Endodermal cell (in vitro differentiated cells): Measurements from ENCODE around the gene TTLL10. TPM values are rescaled to one million over a fixed set of nuclear protein-coding genes. Genes with fewer than 3 reads are reported as not detected.

Experiments
- DNase-seq: peaks from one replicate; pipeline ENCODE4 v3.0.0-alpha.2; 2017
- H3K27ac ChIP-seq: 2 replicates; pipeline ENCODE4 v1.5.1; 2013; ENCODE audit warnings: mild to moderate bottlenecking, low read depth, low read length, moderate library complexity
- H3K27me3 ChIP-seq: 2 replicates; pipeline ENCODE4 v1.6.1; 2013; ENCODE audit warnings: mild to moderate bottlenecking, low read length, moderate library complexity; ENCODE audit not compliant: insufficient read depth, control insufficient read depth, poor library complexity, severe bottlenecking
- H3K36me3 ChIP-seq: 2 replicates; pipeline ENCODE4 v1.7.0; 2013; ENCODE audit warnings: mild to moderate bottlenecking, low read length, moderate library complexity; ENCODE audit not compliant: control insufficient read depth, insufficient read depth
- H3K4me1 ChIP-seq: one replicate; pipeline ENCODE4 v1.7.0; 2013; ENCODE audit warnings: low read length; ENCODE audit not compliant: control insufficient read depth, insufficient read depth
- H3K4me3 ChIP-seq: 2 replicates; pipeline ENCODE4 v1.5.1; 2013; ENCODE audit warnings: mild to moderate bottlenecking, low read length, moderate library complexity
- H3K9ac ChIP-seq: 2 replicates; pipeline ENCODE4 v1.6.1; 2013; ENCODE audit warnings: mild to moderate bottlenecking, low read length, moderate library complexity; ENCODE audit not compliant: poor library complexity, severe bottlenecking; ENCODE audit errors: extremely low read depth
- H3K9me3 ChIP-seq: 2 replicates; pipeline ENCODE4 v1.6.1; 2013; ENCODE audit warnings: mild to moderate bottlenecking, low read length, moderate library complexity; ENCODE audit not compliant: control insufficient read depth
- H3K27ac Mint-ChIP-seq: 2 replicates; pipeline ENCODE4 v1.8.0; 2020; ENCODE audit warnings: mixed read lengths
- H3K27me3 Mint-ChIP-seq: 2 replicates; pipeline ENCODE4 v1.8.0; 2021; ENCODE audit warnings: mild to moderate bottlenecking, mixed read lengths; ENCODE audit not compliant: insufficient read depth
- H3K36me3 Mint-ChIP-seq: 2 replicates; pipeline ENCODE4 v1.8.0; 2020; ENCODE audit warnings: low read depth, mixed read lengths
- H3K4me1 Mint-ChIP-seq: 2 replicates; pipeline ENCODE4 v1.8.0; 2020; ENCODE audit warnings: mixed read lengths
- H3K4me3 Mint-ChIP-seq: 2 replicates; pipeline ENCODE4 v1.8.0; 2020; ENCODE audit warnings: mild to moderate bottlenecking, moderate library complexity, mixed read lengths
- H3K9me3 Mint-ChIP-seq: 2 replicates; pipeline ENCODE4 v1.8.0; 2020; ENCODE audit warnings: mild to moderate bottlenecking, mixed read lengths
- WGBS, 2 experiments: methylation state at CpG; one replicate each; pipeline versions ENCODE4 v1.1.5 to v1.1.7; 2013; ENCODE audit warnings: missing lambda C conversion rate in 2 of 2, mixed read lengths in 1 of 2; ENCODE audit not compliant: insufficient coverage in 1 of 2, insufficient read length in 1 of 2; 5-methylcytosine and 5-hydroxymethylcytosine counted together
- total RNA-seq, 2 donors: library from RNA; stranded (reverse); fragmentation: NEBNext Ultra II Directional in 1 of 2; extraction: Animal tissue kit (Norgen Biotek cat#: 25700) in 1 of 2; gene quantifications; 2 replicates in 1 of 2; 3 replicates in 1 of 2; pipeline ENCODE4 v1.2.1, GENCODE V29; 2021
- TF ChIP-seq, protein P1 (sequence below): fragments of 200-600 bp; sonication (generic); conservative IDR thresholded peaks from 2 replicates; pipeline ENCODE4 v1.5.0; 2021; ENCODE audit warnings: antibody characterized with exemption, mild to moderate bottlenecking

Gene TTLL10
- total RNA-seq, 2 donors from 2014 or later = 0.93 to 1.2 TPM

DNA sequence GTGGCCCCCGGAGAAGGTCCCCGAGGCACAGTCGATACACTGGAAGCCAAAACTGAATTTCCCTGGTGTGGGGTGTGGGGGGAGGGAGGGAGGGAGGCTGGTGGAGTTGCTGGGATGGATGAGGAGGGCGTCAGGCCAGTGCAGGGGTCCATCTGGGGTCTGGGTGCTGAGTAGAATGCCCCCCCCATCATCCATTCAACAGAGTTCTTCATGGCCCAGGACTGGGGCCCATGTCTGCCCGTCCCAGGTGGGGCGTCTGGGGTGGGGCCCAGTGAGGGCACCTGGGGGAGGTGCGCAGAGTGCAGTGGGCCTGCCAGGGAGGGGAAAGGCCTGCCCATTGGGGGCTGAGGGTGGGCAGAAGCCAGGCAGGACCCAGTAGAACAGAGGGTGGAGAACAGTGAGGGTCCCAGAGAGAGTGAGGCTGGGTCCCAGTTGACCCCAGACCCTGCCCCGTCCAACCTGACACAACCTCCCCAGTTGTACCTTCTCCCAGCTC lies 30.8 kb downstream of the TTLL10 start:
- H3K36me3 Mint-ChIP-seq = no peaks in the 10 kb centered on the region
- Histone ChIP-seq H3K9me3 (no peaks in the 10 kb centered on the region), H3K27ac (no peak overlapping the region), H3K27me3 (peaks cover 36% of the 10 kb centered on the region), H3K4me1 (no peaks in the 10 kb centered on the region), H3K9ac (no peak overlapping the region), H3K4me3 (no peak overlapping the region), H3K36me3 (no peaks in the 10 kb centered on the region)
- H3K4me1 Mint-ChIP-seq = no peaks in the 10 kb centered on the region
- H3K4me3 Mint-ChIP-seq = no peak overlapping the region
- H3K9me3 Mint-ChIP-seq = no peaks in the 10 kb centered on the region
- peaks cover 1% of the 10 kb centered on the region for H3K27me3 Mint-ChIP-seq
- DNase-seq = no peak
- TF ChIP-seq, protein P1, sequence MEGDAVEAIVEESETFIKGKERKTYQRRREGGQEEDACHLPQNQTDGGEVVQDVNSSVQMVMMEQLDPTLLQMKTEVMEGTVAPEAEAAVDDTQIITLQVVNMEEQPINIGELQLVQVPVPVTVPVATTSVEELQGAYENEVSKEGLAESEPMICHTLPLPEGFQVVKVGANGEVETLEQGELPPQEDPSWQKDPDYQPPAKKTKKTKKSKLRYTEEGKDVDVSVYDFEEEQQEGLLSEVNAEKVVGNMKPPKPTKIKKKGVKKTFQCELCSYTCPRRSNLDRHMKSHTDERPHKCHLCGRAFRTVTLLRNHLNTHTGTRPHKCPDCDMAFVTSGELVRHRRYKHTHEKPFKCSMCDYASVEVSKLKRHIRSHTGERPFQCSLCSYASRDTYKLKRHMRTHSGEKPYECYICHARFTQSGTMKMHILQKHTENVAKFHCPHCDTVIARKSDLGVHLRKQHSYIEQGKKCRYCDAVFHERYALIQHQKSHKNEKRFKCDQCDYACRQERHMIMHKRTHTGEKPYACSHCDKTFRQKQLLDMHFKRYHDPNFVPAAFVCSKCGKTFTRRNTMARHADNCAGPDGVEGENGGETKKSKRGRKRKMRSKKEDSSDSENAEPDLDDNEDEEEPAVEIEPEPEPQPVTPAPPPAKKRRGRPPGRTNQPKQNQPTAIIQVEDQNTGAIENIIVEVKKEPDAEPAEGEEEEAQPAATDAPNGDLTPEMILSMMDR = no peak
- 88 to 100% methylated on average over 2 to 7 of the region's 8 CpGs for WGBS, 2 experiments
- H3K27ac Mint-ChIP-seq = no peak overlapping the region

- Histone ChIP-seq H3K9ac (no peak overlapping the region), H3K4me3 (no peak overlapping the region), H3K27ac (no peak overlapping the region), H3K27me3 (peaks cover 34% of the 10 kb centered on the region), H3K9me3 (no peaks in the 10 kb centered on the region), H3K4me1 (no peaks in the 10 kb centered on the region), H3K36me3 (no peaks in the 10 kb centered on the region)
- WGBS, 2 experiments = 90% methylated on average over 14 to 19 of the region's 19 CpGs
- Mint-ChIP-seq H3K27me3 (peaks cover 1% of the 10 kb centered on the region), H3K27ac (no peak overlapping the region), H3K4me3 (no peak overlapping the region), H3K4me1 (no peaks in the 10 kb centered on the region), H3K9me3 (no peaks in the 10 kb centered on the region), H3K36me3 (no peaks in the 10 kb centered on the region)
- DNase-seq = no peak
- TF ChIP-seq, protein P1 = no peak
These were observed 31.5 kb downstream of the TTLL10 start for GRCh38 chr1:1204998-1205768.

GRCh38 chr1:1205769-1206375 lies 32.2 kb downstream of the TTLL10 start:
- DNase-seq = no peak
- WGBS, 2 experiments = 43 to 44% methylated on average over 19 to 31 of the region's 31 CpGs
- H3K36me3 Mint-ChIP-seq = no peaks in the 10 kb centered on the region
- H3K27ac Mint-ChIP-seq = no peak overlapping the region
- H3K27ac ChIP-seq = no peak overlapping the region
- H3K4me3 Mint-ChIP-seq = peak overlapping the region; percentile 26
- H3K9me3 Mint-ChIP-seq = no peaks in the 10 kb centered on the region
- H3K4me1 ChIP-seq = no peaks in the 10 kb centered on the region
- H3K27me3 Mint-ChIP-seq = peaks cover 1% of the 10 kb centered on the region
- no peaks in the 10 kb centered on the region for H3K9me3 ChIP-seq
- H3K4me1 Mint-ChIP-seq = no peaks in the 10 kb centered on the region
- TF ChIP-seq, protein P1 = no peak
- H3K4me3 ChIP-seq = peak overlapping the region; percentile 35
- H3K9ac ChIP-seq = no peak overlapping the region
- no peaks in the 10 kb centered on the region for H3K36me3 ChIP-seq
- peaks cover 28% of the 10 kb centered on the region for H3K27me3 ChIP-seq
